Measurements from ENCODE around the gene ADCK1.

ADCK1 gene

GRCh38 chr14:77965050-77965449 is 165.1 kb downstream of the ADCK1 start:
- TF ChIP-seq CTCF (IDR thresholded peaks at IDR 0.05; ENCODE audit: insufficient read depth, low read length, missing control alignments) = no peak
- CTCF ChIA-PET = no interaction called here
- no peak for DNase-seq (ENCODE audit: low read depth, low spot score)
- POLR2A ChIA-PET = no interaction called here
- H3K4me3 ChIP-seq (ENCODE audit: low read depth, low read length) = no peak overlapping the region

- TF ChIP-seq CTCF (IDR thresholded peaks at IDR 0.05; ENCODE audit: insufficient read depth, low read length, missing control alignments) = no peak
- CTCF ChIA-PET = no interaction called here
- H3K4me3 ChIP-seq (ENCODE audit: low read depth, low read length) = peak overlapping the region; percentile 43
- POLR2A ChIA-PET = no interaction called here
- DNase-seq (ENCODE audit: low read depth, low spot score) = no peak
These were observed 166.1 kb downstream of the ADCK1 start for GRCh38 chr14:77965919-77966435.

GRCh38 chr14:77967110-77967509 is 167.2 kb downstream of the ADCK1 start:
- DNase-seq (ENCODE audit: low read depth, low spot score) = no peak
- TF ChIP-seq CTCF (IDR thresholded peaks at IDR 0.05; ENCODE audit: insufficient read depth, low read length, missing control alignments) = no peak
- ChIA-PET POLR2A (interaction anchor here (0.6 kb wide), 1 partner anchor 12 kb away, joined by 3 read pairs; no protein-coding TSS in a partner anchor), CTCF (no interaction called here)
- no peak overlapping the region for H3K4me3 ChIP-seq (ENCODE audit: low read depth, low read length)

GRCh38 chr14:77970646-77971045 is 170.7 kb downstream of the ADCK1 start:
- H3K4me3 ChIP-seq (ENCODE audit: low read depth, low read length) = no peak overlapping the region
- ChIA-PET CTCF (no interaction called here), POLR2A (no interaction called here)
- DNase-seq (ENCODE audit: low read depth, low spot score) = no peak
- TF ChIP-seq CTCF (IDR thresholded peaks at IDR 0.05; ENCODE audit: insufficient read depth, low read length, missing control alignments) = no peak

- POLR2A ChIA-PET = no interaction called here
- no peak for DNase-seq (ENCODE audit: low read depth, low spot score)
- no peak for TF ChIP-seq CTCF (IDR thresholded peaks at IDR 0.05; ENCODE audit: insufficient read depth, low read length, missing control alignments)
- H3K4me3 ChIP-seq (ENCODE audit: low read depth, low read length) = no peak overlapping the region
- CTCF ChIA-PET = no interaction called here
These were observed 173.3 kb downstream of the ADCK1 start for GRCh38 chr14:77973246-77973645.

GRCh38 chr14:77976591-77976990 is 176.7 kb downstream of the ADCK1 start:
- ChIA-PET CTCF (no interaction called here), POLR2A (no interaction called here)
- H3K4me3 ChIP-seq (ENCODE audit: low read depth, low read length) = no peak overlapping the region
- no peak for DNase-seq (ENCODE audit: low read depth, low spot score)
- TF ChIP-seq CTCF (IDR thresholded peaks at IDR 0.05; ENCODE audit: insufficient read depth, low read length, missing control alignments) = no peak

All from AG04449 (cell line).